Measurements from ENCODE around the gene CHCHD1. TPM values are rescaled to one million over a fixed set of nuclear protein-coding genes. Genes with fewer than 3 reads are reported as not detected.
A peak's percentile ranks its signal among the peaks of the same experiment; 100 is the strongest.
"Not testable (repeated sequence)": the region's sequence is repeated elsewhere in the genome, so short reads cannot be mapped to it uniquely, and the experiment has no call there.

The CHCHD1 gene
- total RNA-seq, 1 experiment from 2014 or later, result 36.6 TPM

DNA sequence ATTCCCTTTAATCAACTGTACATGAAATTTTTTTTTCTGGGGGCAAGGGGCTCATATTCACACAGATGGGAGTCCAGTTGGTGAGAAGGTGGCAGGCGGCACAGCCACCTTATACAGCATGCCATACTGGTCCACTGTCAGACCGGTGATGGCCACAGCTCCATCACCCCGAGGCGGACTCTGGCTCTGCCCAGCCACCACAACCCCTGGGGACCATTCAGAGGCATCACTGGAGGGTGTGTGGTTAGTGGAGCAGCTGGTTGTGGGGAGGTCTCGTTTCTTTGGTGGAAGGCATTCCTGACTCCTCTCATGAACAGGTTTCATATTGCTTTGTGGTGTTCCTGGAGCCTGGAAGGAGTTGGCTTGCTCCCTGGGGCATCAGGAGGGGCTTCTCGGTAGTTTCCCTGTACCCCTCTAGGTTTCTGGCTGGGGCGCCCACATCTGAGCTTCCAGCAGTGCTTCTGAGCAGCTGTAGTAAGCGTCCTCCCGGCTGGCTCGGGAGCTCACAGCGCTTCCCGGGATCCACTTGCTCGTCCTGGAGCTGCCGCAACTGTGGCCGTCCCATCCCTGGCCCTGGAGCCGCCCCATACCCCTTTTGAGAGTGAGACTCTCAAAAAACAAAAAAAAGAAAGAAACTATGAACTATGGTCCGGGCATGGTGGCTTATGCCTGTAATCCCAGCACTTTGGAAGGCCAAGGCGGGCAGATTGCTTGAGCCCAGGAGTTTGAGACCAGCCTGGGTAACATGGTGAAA, 41.2 kb upstream of the CHCHD1 start:
- H3K27ac ChIP-seq (ENCODE audit: low read depth, low read length), result not testable (repeated sequence)

DNA sequence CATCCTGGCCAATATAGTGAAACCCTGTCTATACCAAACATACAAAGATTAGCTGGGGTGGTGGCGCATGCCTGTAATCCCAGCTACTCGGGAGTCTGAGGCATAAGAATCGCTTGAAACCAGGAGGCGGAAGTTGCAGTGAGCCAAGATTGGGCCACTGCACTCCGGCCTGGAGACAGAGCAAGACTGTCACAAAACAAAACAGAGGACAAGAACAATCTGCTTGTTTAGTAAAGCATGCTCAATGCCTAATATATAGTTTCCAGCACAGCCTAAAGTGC, 39.5 kb upstream of the CHCHD1 start:
- Histone ChIP-seq H3K4me2 (ENCODE audit: low read length) (peak overlapping the region; percentile 86), H3K9me2 (ENCODE audit: insufficient read depth) (no peaks in the 10 kb centered on the region), H3K9ac (ENCODE audit: low read length) (no peak overlapping the region), H3K4me3 (replicated peaks in 1 of 2; ENCODE audit: low read depth in 1 of 2, low read length in 2 of 2) (no peak overlapping the region), H2AFZ (ENCODE audit: low read depth, low read length, poor library complexity, severe bottlenecking) (no peak overlapping the region), H3K27ac (ENCODE audit: low read depth, low read length) (no peak overlapping the region), H3K36me3 (ENCODE audit: control insufficient read depth in 1 of 2, insufficient read depth in 2 of 2, low read length in 2 of 2) (0 out of 4 replicates have a peak, but pooled peaks cover 0 to 5% of the 10 kb centered on the region in 2 experiments), H3K27me3 (ENCODE audit: insufficient read depth, low read length) (no peaks in the 10 kb centered on the region), H3K4me1 (ENCODE audit: control insufficient read depth in 1 of 2, insufficient read depth in 2 of 2, low read length in 2 of 2) (peaks cover 2 to 22% of the 10 kb centered on the region in 2 experiments; a peak in 3 of 4 replicates), H3K9me3 (ENCODE audit: control insufficient read depth in 1 of 2, insufficient read depth in 1 of 2, low read depth in 1 of 2, low read length in 2 of 2) (no peaks in the 10 kb centered on the region), H4K20me1 (ENCODE audit: insufficient read depth) (no peaks in the 10 kb centered on the region), H3K79me2 (ENCODE audit: insufficient read depth, low read length) (peaks cover 54% of the 10 kb centered on the region)
- DNase-seq (ENCODE audit: low read depth, low spot score) (no peak), ATAC-seq (no peak)
- BruUV-seq (replicated peaks), result no TSS peak
- RAD21 ChIA-PET (ENCODE audit: low non-redundant PET in 1 of 2, low total read pairs in 2 of 2, uncharacterized antibody in 2 of 2, unreplicated experiment in 2 of 2), result no interaction called here
- CTCF ChIA-PET, result no interaction called here
- POLR2A ChIA-PET, result interaction anchor here (1.8 to 3.6 kb wide), 2 partner anchors 12 to 30 kb away, joined by 8 to 36 read pairs; a partner anchor contains a TSS
- intact Hi-C loops (cut with micrococcal nuclease), result no loop called here
- TF ChIP-seq RAD21 (IDR thresholded peaks at IDR 0.05; ENCODE audit: low read depth) (no peak), FOSL1 (IDR thresholded peaks at IDR 0.05; ENCODE audit: low read depth) (no peak), SIN3A (IDR thresholded peaks at IDR 0.05; ENCODE audit: low read depth) (no peak), ZFX (IDR thresholded peaks at IDR 0.05) (no peak), ZNF274 (IDR thresholded peaks at IDR 0.05; ENCODE audit: low read depth, low read length) (no peak), POLR2AphosphoS5 (IDR thresholded peaks at IDR 0.05; ENCODE audit: low read depth, low read length) (no peak), YY1 (IDR thresholded peaks at IDR 0.05; ENCODE audit: extremely low read depth, insufficient replicate concordance, low read depth, low read length) (no peak), CBX3 (IDR thresholded peaks at IDR 0.05; ENCODE audit: low read depth) (no peak), JUND (IDR thresholded peaks at IDR 0.05) (no peak)
- TF ChIP-seq, protein P1, sequence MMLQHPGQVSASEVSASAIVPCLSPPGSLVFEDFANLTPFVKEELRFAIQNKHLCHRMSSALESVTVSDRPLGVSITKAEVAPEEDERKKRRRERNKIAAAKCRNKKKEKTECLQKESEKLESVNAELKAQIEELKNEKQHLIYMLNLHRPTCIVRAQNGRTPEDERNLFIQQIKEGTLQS (IDR thresholded peaks at IDR 0.05), result no peak
- TF ChIP-seq, protein P2, sequence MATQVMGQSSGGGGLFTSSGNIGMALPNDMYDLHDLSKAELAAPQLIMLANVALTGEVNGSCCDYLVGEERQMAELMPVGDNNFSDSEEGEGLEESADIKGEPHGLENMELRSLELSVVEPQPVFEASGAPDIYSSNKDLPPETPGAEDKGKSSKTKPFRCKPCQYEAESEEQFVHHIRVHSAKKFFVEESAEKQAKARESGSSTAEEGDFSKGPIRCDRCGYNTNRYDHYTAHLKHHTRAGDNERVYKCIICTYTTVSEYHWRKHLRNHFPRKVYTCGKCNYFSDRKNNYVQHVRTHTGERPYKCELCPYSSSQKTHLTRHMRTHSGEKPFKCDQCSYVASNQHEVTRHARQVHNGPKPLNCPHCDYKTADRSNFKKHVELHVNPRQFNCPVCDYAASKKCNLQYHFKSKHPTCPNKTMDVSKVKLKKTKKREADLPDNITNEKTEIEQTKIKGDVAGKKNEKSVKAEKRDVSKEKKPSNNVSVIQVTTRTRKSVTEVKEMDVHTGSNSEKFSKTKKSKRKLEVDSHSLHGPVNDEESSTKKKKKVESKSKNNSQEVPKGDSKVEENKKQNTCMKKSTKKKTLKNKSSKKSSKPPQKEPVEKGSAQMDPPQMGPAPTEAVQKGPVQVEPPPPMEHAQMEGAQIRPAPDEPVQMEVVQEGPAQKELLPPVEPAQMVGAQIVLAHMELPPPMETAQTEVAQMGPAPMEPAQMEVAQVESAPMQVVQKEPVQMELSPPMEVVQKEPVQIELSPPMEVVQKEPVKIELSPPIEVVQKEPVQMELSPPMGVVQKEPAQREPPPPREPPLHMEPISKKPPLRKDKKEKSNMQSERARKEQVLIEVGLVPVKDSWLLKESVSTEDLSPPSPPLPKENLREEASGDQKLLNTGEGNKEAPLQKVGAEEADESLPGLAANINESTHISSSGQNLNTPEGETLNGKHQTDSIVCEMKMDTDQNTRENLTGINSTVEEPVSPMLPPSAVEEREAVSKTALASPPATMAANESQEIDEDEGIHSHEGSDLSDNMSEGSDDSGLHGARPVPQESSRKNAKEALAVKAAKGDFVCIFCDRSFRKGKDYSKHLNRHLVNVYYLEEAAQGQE (IDR thresholded peaks at IDR 0.05; ENCODE audit: low read depth), result no peak
- TF ChIP-seq, protein P3, sequence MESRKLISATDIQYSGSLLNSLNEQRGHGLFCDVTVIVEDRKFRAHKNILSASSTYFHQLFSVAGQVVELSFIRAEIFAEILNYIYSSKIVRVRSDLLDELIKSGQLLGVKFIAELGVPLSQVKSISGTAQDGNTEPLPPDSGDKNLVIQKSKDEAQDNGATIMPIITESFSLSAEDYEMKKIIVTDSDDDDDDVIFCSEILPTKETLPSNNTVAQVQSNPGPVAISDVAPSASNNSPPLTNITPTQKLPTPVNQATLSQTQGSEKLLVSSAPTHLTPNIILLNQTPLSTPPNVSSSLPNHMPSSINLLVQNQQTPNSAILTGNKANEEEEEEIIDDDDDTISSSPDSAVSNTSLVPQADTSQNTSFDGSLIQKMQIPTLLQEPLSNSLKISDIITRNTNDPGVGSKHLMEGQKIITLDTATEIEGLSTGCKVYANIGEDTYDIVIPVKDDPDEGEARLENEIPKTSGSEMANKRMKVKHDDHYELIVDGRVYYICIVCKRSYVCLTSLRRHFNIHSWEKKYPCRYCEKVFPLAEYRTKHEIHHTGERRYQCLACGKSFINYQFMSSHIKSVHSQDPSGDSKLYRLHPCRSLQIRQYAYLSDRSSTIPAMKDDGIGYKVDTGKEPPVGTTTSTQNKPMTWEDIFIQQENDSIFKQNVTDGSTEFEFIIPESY (IDR thresholded peaks at IDR 0.05; ENCODE audit: extremely low read depth, insufficient replicate concordance, low read length), result no peak

More for the DNA sequence above, 41.2 kb upstream of the CHCHD1 start:
- H3K27me3 ChIP-seq (ENCODE audit: insufficient read depth, low read length); intact Hi-C loops (cut with micrococcal nuclease); H3K4me3 ChIP-seq (replicated peaks in 1 of 2; ENCODE audit: low read depth in 1 of 2, low read length in 2 of 2); ATAC-seq; CTCF ChIA-PET; H4K20me1 ChIP-seq (ENCODE audit: insufficient read depth); H3K9me3 ChIP-seq (ENCODE audit: control insufficient read depth in 1 of 2, insufficient read depth in 1 of 2, low read depth in 1 of 2, low read length in 2 of 2); DNase-seq (ENCODE audit: low read depth, low spot score); BruUV-seq (replicated peaks); RAD21 ChIA-PET (ENCODE audit: low non-redundant PET in 1 of 2, low total read pairs in 2 of 2, uncharacterized antibody in 2 of 2, unreplicated experiment in 2 of 2); H3K9ac ChIP-seq (ENCODE audit: low read length); H3K36me3 ChIP-seq (ENCODE audit: control insufficient read depth in 1 of 2, insufficient read depth in 2 of 2, low read length in 2 of 2); H3K9me2 ChIP-seq (ENCODE audit: insufficient read depth); H2AFZ ChIP-seq (ENCODE audit: low read depth, low read length, poor library complexity, severe bottlenecking); H3K4me2 ChIP-seq (ENCODE audit: low read length): not testable (repeated sequence)
- H3K79me2 ChIP-seq (ENCODE audit: insufficient read depth, low read length), result peaks cover 40% of the 10 kb centered on the region
- H3K4me1 ChIP-seq (ENCODE audit: control insufficient read depth in 1 of 2, insufficient read depth in 2 of 2, low read length in 2 of 2), result peaks cover 2 to 22% of the 10 kb centered on the region in 2 experiments; a peak in 3 of 4 replicates
- POLR2A ChIA-PET, result interaction anchor here (0.7 kb wide), 1 partner anchor 408 kb away, joined by 3 read pairs; no protein-coding TSS in a partner anchor
